Panc1 (cell line): ENCODE data around the gene STAB2.

ENCODE experiments used
- CTCF ChIP-seq: fragments of 450-650 bp; IDR thresholded peaks from 2 replicates; pipeline ENCODE4 v1.5.1; 2017; ENCODE audit warnings: mild to moderate bottlenecking
- POLR2AphosphoS5 ChIP-seq: IDR thresholded peaks from 2 replicates; pipeline ENCODE4 v1.6.1; 2012; ENCODE audit warnings: mild to moderate bottlenecking, low read depth, low read length, moderate library complexity
- TCF7L2 ChIP-seq: IDR thresholded peaks from 2 replicates; pipeline ENCODE4 v1.6.1; 2011; ENCODE audit warnings: mild to moderate bottlenecking, low read depth, low read length, inconsistent platforms

- TF ChIP-seq TCF7L2 (no peak), POLR2AphosphoS5 (no peak), CTCF (no peak)
Measured at GRCh38 chr12:103791350-103791920, 204.4 kb downstream of the STAB2 start.
